Fibroblast of lung (primary cell): ENCODE data around the gene HYAL2. TPM values are rescaled to one million over a fixed set of nuclear protein-coding genes. Genes with fewer than 3 reads are reported as not detected.

Experiments used
- DNase-seq, 2 donors: peaks; one replicate each; pipeline versions ENCODE4 v3.0.0 to v3.0.0-alpha.2; 2010; ENCODE audit warnings: low read depth in 2 of 2
- H2AFZ ChIP-seq: 2 replicates; pipeline ENCODE4 v1.5.1; 2012; ENCODE audit warnings: low read length, control low read depth, inconsistent platforms
- H3K27ac ChIP-seq: 2 replicates; pipeline ENCODE4 v1.5.1; 2011; ENCODE audit warnings: low read length, control low read depth; ENCODE audit not compliant: insufficient read depth
- H3K27me3 ChIP-seq: 2 replicates; pipeline ENCODE4 v1.5.1; 2011; ENCODE audit warnings: mild to moderate bottlenecking, low read length; ENCODE audit not compliant: control insufficient read depth, insufficient read depth
- H3K36me3 ChIP-seq: 2 replicates; pipeline ENCODE4 v1.5.1; 2011; ENCODE audit warnings: low read length; ENCODE audit not compliant: control insufficient read depth, insufficient read depth
- H3K4me1 ChIP-seq: 2 replicates; pipeline ENCODE4 v1.5.1; 2011; ENCODE audit warnings: low read length; ENCODE audit not compliant: control insufficient read depth, insufficient read depth; ENCODE audit errors: extremely low read depth
- H3K4me2 ChIP-seq: 2 replicates; pipeline ENCODE4 v1.5.1; 2011; ENCODE audit warnings: low read length, control low read depth; ENCODE audit not compliant: insufficient read depth; ENCODE audit errors: extremely low read depth
- H3K4me3 ChIP-seq, 4 experiments: fragments of 200-600 bp in 1 of 4; sonication (generic) in 1 of 4; replicated peaks in 1 of 4; 2 replicates each; pipeline ENCODE4 v1.5.1; 2011 to 2016; ENCODE audit warnings: low read length in 4 of 4, low read depth in 3 of 4, mild to moderate bottlenecking in 3 of 4, control low read depth in 2 of 4, inconsistent platforms in 1 of 4, mixed read lengths in 1 of 4; ENCODE audit not compliant: insufficient read depth in 1 of 4; ENCODE audit errors: control extremely low read depth in 1 of 4
- H3K79me2 ChIP-seq: 2 replicates; pipeline ENCODE4 v1.5.1; 2012; ENCODE audit warnings: mild to moderate bottlenecking, low read length, inconsistent platforms; ENCODE audit not compliant: control insufficient read depth, insufficient read depth
- H3K9ac ChIP-seq: 2 replicates; pipeline ENCODE4 v1.5.1; 2011; ENCODE audit warnings: mild to moderate bottlenecking, low read length, control low read depth; ENCODE audit not compliant: insufficient read depth
- H3K9me3 ChIP-seq: 2 replicates; pipeline ENCODE4 v1.5.1; 2012; ENCODE audit warnings: low read depth, low read length; ENCODE audit not compliant: control insufficient read depth, insufficient read depth
- H4K20me1 ChIP-seq: 2 replicates; pipeline ENCODE4 v1.5.1; 2011; ENCODE audit warnings: low read length; ENCODE audit not compliant: control insufficient read depth, insufficient read depth; ENCODE audit errors: extremely low read depth
- CTCF ChIP-seq, 2 donors: IDR thresholded peaks in 1 of 2; conservative IDR thresholded peaks in 1 of 2; 1 replicate in 1 of 2; 2 replicates in 1 of 2; pipeline ENCODE4 v1.5.1; 2011 to 2012; ENCODE audit warnings: low read length in 2 of 2, control low read depth in 1 of 2, inconsistent platforms in 1 of 2, low read depth in 1 of 2, mild to moderate bottlenecking in 1 of 2
- EZH2 ChIP-seq: IDR thresholded peaks from 2 replicates; pipeline ENCODE4 v1.5.1; 2012; ENCODE audit warnings: low read length, control low read depth, mild to moderate bottlenecking; ENCODE audit errors: missing control alignments
- polyA plus RNA-seq, 2 donors: library from polyadenylated mRNA; depleted of rRNA in 1 of 2; stranded (reverse) in 1 of 2; unstranded in 1 of 2; fragments of >200 nt; gene quantifications; 2 replicates each; pipeline ENCODE4 v1.2.1, GENCODE V29; 2011 to 2012; ENCODE audit warnings: missing spikeins in 1 of 2
- total RNA-seq: library from RNA; depleted of rRNA; stranded (reverse); fragments of >200 nt; gene quantifications from 2 replicates; pipeline ENCODE4 v1.2.1, GENCODE V29; 2014

Gene HYAL2
- total and polyA plus RNA-seq, 2 donors (not counting 1 experiment from before 2014, with no cell fraction given) = 35.1 to 52.5 TPM

- Histone ChIP-seq H3K27me3 (no peaks in the 10 kb centered on the region), H3K36me3 (peaks cover 23% of the 10 kb centered on the region), H4K20me1 (no peaks in the 10 kb centered on the region), H3K9ac (peak overlapping the region; percentile 51), H3K27ac (peak overlapping the region; percentile 97), H3K4me1 (peaks cover 18% of the 10 kb centered on the region), H3K4me2 (peak overlapping the region; percentile 64), H3K4me3 (peak overlapping the region in 1 of 4 experiments; percentile 1), H2AFZ (no peak overlapping the region), H3K79me2 (peaks cover 73% of the 10 kb centered on the region), H3K9me3 (no peaks in the 10 kb centered on the region)
- no peak for TF ChIP-seq CTCF (conservative IDR thresholded peaks at IDR 0.05 in 1 of 2, IDR thresholded peaks at IDR 0.05 in 1 of 2; ENCODE audit: low read depth in 1 of 2, low read length in 2 of 2)
- no peak for TF ChIP-seq EZH2
- DNase-seq = peak; percentile 44 to 68
Observed at GRCh38 chr3:50333744-50334328, 11.3 kb upstream of the HYAL2 start.

- peaks cover 69% of the 10 kb centered on the region for H3K79me2 ChIP-seq
- no peak for TF ChIP-seq CTCF (conservative IDR thresholded peaks at IDR 0.05 in 1 of 2, IDR thresholded peaks at IDR 0.05 in 1 of 2; ENCODE audit: low read depth in 1 of 2, low read length in 2 of 2)
- no peak overlapping the region for H3K4me2 ChIP-seq
- peaks cover 20% of the 10 kb centered on the region for H3K4me1 ChIP-seq
- no peak overlapping the region for H3K27ac ChIP-seq
- H2AFZ ChIP-seq = no peak overlapping the region
- no peaks in the 10 kb centered on the region for H3K9me3 ChIP-seq
- no peaks in the 10 kb centered on the region for H4K20me1 ChIP-seq
- H3K27me3 ChIP-seq = no peaks in the 10 kb centered on the region
- no peak overlapping the region for H3K9ac ChIP-seq
- H3K4me3 ChIP-seq = no peak overlapping the region
- no peak for DNase-seq
- H3K36me3 ChIP-seq = peaks cover 23% of the 10 kb centered on the region
Observed at GRCh38 chr3:50331364-50331907, 8.9 kb upstream of the HYAL2 start.

- Histone ChIP-seq H3K79me2 (peaks cover 57% of the 10 kb centered on the region), H3K4me3 (no peak overlapping the region)
Observed at GRCh38 chr3:50330330-50330729, 7.8 kb upstream of the HYAL2 start.

More at GRCh38 chr3:50330330-50330729, 7.8 kb upstream of the HYAL2 start:
- no peaks in the 10 kb centered on the region for H3K9me3 ChIP-seq
- no peak overlapping the region for H2AFZ ChIP-seq
- no peak overlapping the region for H3K27ac ChIP-seq
- no peak for TF ChIP-seq CTCF (conservative IDR thresholded peaks at IDR 0.05 in 1 of 2, IDR thresholded peaks at IDR 0.05 in 1 of 2; ENCODE audit: low read depth in 1 of 2, low read length in 2 of 2)
- TF ChIP-seq EZH2 = no peak
- DNase-seq = no peak
- no peaks in the 10 kb centered on the region for H4K20me1 ChIP-seq
- no peak overlapping the region for H3K9ac ChIP-seq
- peaks cover 19% of the 10 kb centered on the region for H3K4me1 ChIP-seq
- peaks cover 25% of the 10 kb centered on the region for H3K36me3 ChIP-seq
- H3K27me3 ChIP-seq = no peaks in the 10 kb centered on the region
- H3K4me2 ChIP-seq = no peak overlapping the region
